Ammon's horn (tissue), 1 donor: Measurements from ENCODE around the gene HTRA1.

Experiments used
- DNase-seq: peaks from one replicate; pipeline ENCODE4 v3.0.0-alpha.2; 2016; ENCODE audit warnings: low spot score

The HTRA1 gene

GRCh38 chr10:122461367-122461728, at the start of gene HTRA1:
Gene HTRA1 (plus strand): TSS chr10:122461553. CDS start chr10:122461653, 100 bp downstream.
- DNase-seq: peak; percentile 92

GRCh38 chr10:122413327-122413726, 48.0 kb upstream of the HTRA1 start:
- DNase-seq: no peak

- DNase-seq: no peak
Observed at GRCh38 chr10:122417667-122418066, 43.7 kb upstream of the HTRA1 start.

GRCh38 chr10:122419016-122419415, 42.3 kb upstream of the HTRA1 start:
- no peak for DNase-seq

- no peak for DNase-seq
Observed at GRCh38 chr10:122419876-122420623, 41.3 kb upstream of the HTRA1 start.

GRCh38 chr10:122420624-122421007, 40.7 kb upstream of the HTRA1 start:
- no peak for DNase-seq

GRCh38 chr10:122421054-122421625, 40.2 kb upstream of the HTRA1 start:
- DNase-seq: no peak

GRCh38 chr10:122421742-122422141, 39.6 kb upstream of the HTRA1 start:
- no peak for DNase-seq

- DNase-seq: no peak
Observed at GRCh38 chr10:122422266-122422989, 38.9 kb upstream of the HTRA1 start.

- no peak for DNase-seq
Observed at GRCh38 chr10:122424059-122424458, 37.3 kb upstream of the HTRA1 start.

- DNase-seq: no peak
Observed at GRCh38 chr10:122426829-122427228, 34.5 kb upstream of the HTRA1 start.

- DNase-seq: no peak
Observed at GRCh38 chr10:122427280-122427679, 34.1 kb upstream of the HTRA1 start.

GRCh38 chr10:122435212-122435827, 26.0 kb upstream of the HTRA1 start:
- no peak for DNase-seq

GRCh38 chr10:122441961-122442360, 19.4 kb upstream of the HTRA1 start:
- no peak for DNase-seq

- no peak for DNase-seq
Observed at GRCh38 chr10:122445469-122445868, 15.9 kb upstream of the HTRA1 start.

- DNase-seq: no peak
Observed at GRCh38 chr10:122445904-122446303, 15.4 kb upstream of the HTRA1 start.

GRCh38 chr10:122446668-122447423, 14.5 kb upstream of the HTRA1 start:
- peak; percentile 27 for DNase-seq

GRCh38 chr10:122448600-122448999, 12.8 kb upstream of the HTRA1 start:
- no peak for DNase-seq

GRCh38 chr10:122449153-122449552, 12.2 kb upstream of the HTRA1 start:
- DNase-seq: no peak

GRCh38 chr10:122450353-122450990, 10.9 kb upstream of the HTRA1 start:
- no peak for DNase-seq

- DNase-seq: no peak
Observed at GRCh38 chr10:122454071-122454470, 7.3 kb upstream of the HTRA1 start.
